K562 (cell line): ENCODE data around the gene MAGI2. TPM values are rescaled to one million over a fixed set of nuclear protein-coding genes. Genes with fewer than 3 reads are reported as not detected.

Experiments used
- ATAC-seq: fragments of 200-7000 bp; cut with Tn5 transposase; 3 replicates; pipeline ENCODE4 v1.9.1; 2020; ENCODE audit warnings: moderate library complexity
- BruUV-seq: library from RNA; stranded (reverse); fragments of 400-500 nt; replicated peaks from 2 replicates; lab custom pipeline; 2021; lab: Mats Ljungman, UMichigan
- CTCF ChIA-PET: fragments of 300-600 bp; formaldehyde crosslinking; extraction: SDS; loops from one replicate; lab custom pipeline; 2021; ENCODE audit warnings: low intra/inter-chr PET ratio; lab: Yijun Ruan, JAX
- POLR2A ChIA-PET: fragments of 300-600, 350-650 bp; sonication (Branson Sonifier 250); formaldehyde crosslinking; extraction: SDS; loops from one replicate; lab custom pipeline; 2021; ENCODE audit warnings: antibody characterized with exemption, inconsistent platforms; lab: Yijun Ruan, JAX
- DNase-seq, 4 experiments: peaks; one replicate each; pipeline versions ENCODE4 v3.0.0 to v3.0.0-alpha.2; 2011 to 2018; ENCODE audit warnings: low spot score in 3 of 4, mixed read lengths in 3 of 4; ENCODE audit errors: extremely low read depth in 1 of 4
- FAIRE-seq: peaks from 2 replicates; lab custom pipeline; 2011; peaks lifted over from hg19 to GRCh38; lab: Jason Lieb, UNC
- H2AFZ ChIP-seq: 2 replicates; pipeline ENCODE4 v1.6.0; 2011; ENCODE audit warnings: low read depth, low read length, control low read depth, inconsistent platforms
- H3K27ac ChIP-seq: fragments of 200-600 bp; 3 replicates; pipeline ENCODE4 v1.8.0; 2011; ENCODE audit warnings: low read depth, mild to moderate bottlenecking, control low read depth, inconsistent platforms, low read length, moderate library complexity, mixed read lengths; ENCODE audit errors: extremely low read depth
- H3K27me3 ChIP-seq, 2 experiments: fragments of 300-600 bp in 1 of 2; 2 replicates in 1 of 2; 3 replicates in 1 of 2; pipeline versions ENCODE4 v1.6.0 to v1.8.0; 2011; ENCODE audit warnings: inconsistent platforms in 2 of 2, low read length in 2 of 2, mild to moderate bottlenecking in 1 of 2, mixed read lengths in 1 of 2, moderate library complexity in 1 of 2; ENCODE audit not compliant: control insufficient read depth in 2 of 2, insufficient read depth in 2 of 2
- H3K36me3 ChIP-seq: fragments of 300-600 bp; 3 replicates; pipeline ENCODE4 v1.8.0; 2011; ENCODE audit warnings: mild to moderate bottlenecking, low read length, inconsistent platforms; ENCODE audit not compliant: control insufficient read depth, insufficient read depth
- H3K4me1 ChIP-seq, 2 experiments: fragments of 200-600 bp in 1 of 2; replicated peaks in 1 of 2; 2 replicates in 1 of 2; 3 replicates in 1 of 2; pipeline versions ENCODE4 v1.5.1 to v1.8.0; 2011; ENCODE audit warnings: inconsistent platforms in 2 of 2, low read length in 2 of 2, mild to moderate bottlenecking in 1 of 2, mixed read lengths in 1 of 2, moderate library complexity in 1 of 2; ENCODE audit not compliant: control insufficient read depth in 2 of 2, insufficient read depth in 2 of 2
- H3K4me2 ChIP-seq: 2 replicates; pipeline ENCODE4 v1.6.1; 2011; ENCODE audit warnings: low read length, control low read depth, inconsistent platforms, mixed read lengths; ENCODE audit not compliant: insufficient read depth
- H3K4me3 ChIP-seq: fragments of 200-600 bp; sonication (generic), shearing (Covaris generic); 2 replicates; pipeline ENCODE4 v1.5.1; 2016; ENCODE audit warnings: control low read depth, inconsistent platforms
- H3K79me2 ChIP-seq: fragments of 200-600 bp; 3 replicates; pipeline ENCODE4 v1.8.0; 2011; ENCODE audit warnings: low read length, inconsistent platforms; ENCODE audit not compliant: control insufficient read depth, insufficient read depth
- H3K9ac ChIP-seq, 2 experiments: 2 replicates each; pipeline versions ENCODE4 v1.6.0 to v1.6.1; 2011; ENCODE audit warnings: low read depth in 2 of 2, low read length in 2 of 2, control low read depth in 1 of 2, inconsistent platforms in 1 of 2, mild to moderate bottlenecking in 1 of 2, mixed read lengths in 1 of 2; ENCODE audit not compliant: insufficient read depth in 1 of 2
- H3K9me1 ChIP-seq: one replicate; pipeline ENCODE4 v1.6.0; 2011; ENCODE audit warnings: inconsistent platforms, mild to moderate bottlenecking, low read length, moderate library complexity; ENCODE audit not compliant: control insufficient read depth, insufficient read depth
- H3K9me3 ChIP-seq: replicated peaks from 2 replicates; pipeline ENCODE4 v1.5.1; 2011; ENCODE audit warnings: low read depth, low read length, inconsistent platforms; ENCODE audit not compliant: control insufficient read depth, insufficient read depth
- H4K20me1 ChIP-seq: replicated peaks from 2 replicates; pipeline ENCODE4 v1.6.1; 2011; ENCODE audit warnings: low read length, inconsistent platforms, mixed read lengths; ENCODE audit not compliant: control insufficient read depth, insufficient read depth
- ARID4B ChIP-seq: sonication (generic); formaldehyde crosslinking; IDR thresholded peaks from 2 replicates; pipeline ENCODE4 v1.8.0; 2022; ENCODE audit warnings: mild to moderate bottlenecking, missing genetic modification reagents
- CBX5 ChIP-seq: IDR thresholded peaks from 2 replicates; pipeline ENCODE4 v1.6.1; 2014; ENCODE audit warnings: low read depth, borderline replicate concordance
- DLX4 ChIP-seq: fragments of 250-450 bp; sonication (Bioruptor Pico); IDR thresholded peaks from 2 replicates; pipeline ENCODE4 v1.6.1; 2021; ENCODE audit warnings: mild to moderate bottlenecking
- HIVEP1 ChIP-seq: fragments of 250-450 bp; sonication (Bioruptor Pico); IDR thresholded peaks from 2 replicates; pipeline ENCODE4 v1.4.0; 2020; ENCODE audit warnings: mild to moderate bottlenecking
- HNRNPH1 ChIP-seq: fragments of 200-400 bp; formaldehyde crosslinking; optimal IDR thresholded peaks from 2 replicates; pipeline ENCODE3; 2017; ENCODE audit warnings: low read depth, mild to moderate bottlenecking, low read length, moderate library complexity
- MLLT1 ChIP-seq, 2 experiments: fragments of 450-650 bp; IDR thresholded peaks; 2 replicates each; pipeline ENCODE4 v1.6.1; 2016
- THAP12 ChIP-seq: fragments of 250-450 bp; sonication (Bioruptor Pico); IDR thresholded peaks from 2 replicates; pipeline ENCODE4 v1.9.0; 2021; ENCODE audit warnings: mild to moderate bottlenecking, inconsistent platforms
- XRCC4 ChIP-seq: IDR thresholded peaks from one replicate; pipeline ENCODE4 v1.6.1; 2011; ENCODE audit not compliant: insufficient read depth, insufficient read length; ENCODE audit errors: extremely low read depth
- ZBED1 ChIP-seq: IDR thresholded peaks from 2 replicates; pipeline ENCODE4 v1.6.1; 2014
- WGBS: fragments of 100-300 bp; shearing (Covaris generic); methylation state at CpG from one replicate; pipeline ENCODE4 v1.1.6; 2016; ENCODE audit warnings: low coverage, mixed read lengths; ENCODE audit not compliant: insufficient coverage; ENCODE audit errors: missing lambda C conversion rate; 5-methylcytosine and 5-hydroxymethylcytosine counted together
- in situ Hi-C: fragments of 300-500 bp; cut with MboI; formaldehyde crosslinking; loops from 4 replicates; pipeline ENCODE4 v1.15.0; 2018; ENCODE audit warnings: inconsistent platforms, mixed read lengths
- intact Hi-C: fragments of 100-400 bp; cut with micrococcal nuclease; formaldehyde crosslinking; loops from 2 replicates; pipeline ENCODE4 v1.14.2; 2022
- polyA plus RNA-seq, 8 experiments: library from polyadenylated mRNA; depleted of rRNA in 4 of 8; stranded (reverse) in 5 of 8; unstranded in 3 of 8; fragments of >200 nt; fragmentation: Nextera tagmentation in 2 of 8; fragmentation: Illumina TruSeq in 1 of 8; extraction: Ambion mirVana in 2 of 8; extraction: Trizol in 1 of 8; gene quantifications; 2 replicates each; pipeline versions ENCODE4 v1.2.1 to v1.2.3, GENCODE V29; 2011 to 2014; ENCODE audit warnings: inconsistent platforms in 1 of 8, missing spikeins in 1 of 8
- total RNA-seq, 7 experiments: library from RNA; depleted of rRNA in 6 of 7; stranded (reverse); fragments of >200 nt in 6 of 7; fragmentation: Illumina TruSeq in 2 of 7; extraction: Trizol in 2 of 7; gene quantifications; 2 replicates each; pipeline versions ENCODE4 v1.2.1 to v1.2.3, GENCODE V29; 2011 to 2021; ENCODE audit warnings: low replicate concordance in 1 of 7

Gene MAGI2
- total and polyA plus RNA-seq, 9 of the 15 experiments (the other 6 are each of a cell fraction or from before 2014, with no cell fraction given), result 0.27 to 1.4 (median 0.70) TPM

- ATAC-seq (no peak), DNase-seq (no peak), FAIRE-seq (no peak)
- POLR2A ChIA-PET, result no interaction called here
- CTCF ChIA-PET, result no interaction called here
- H3K9ac ChIP-seq, result no peak overlapping the region
- H3K4me2 ChIP-seq, result no peak overlapping the region
- no TSS peak for BruUV-seq
- intact Hi-C loops (no loop called here), in situ Hi-C loops (no loop called here)
- H3K9me3 ChIP-seq, result no peaks in the 10 kb centered on the region
- H3K27me3 ChIP-seq, result no peaks in the 10 kb centered on the region; a peak in 1 of 5 replicates
- no peaks in the 10 kb centered on the region for H3K36me3 ChIP-seq
- 0% methylated on average over 3 of the region's 3 CpGs for WGBS
- H3K4me3 ChIP-seq, result no peak overlapping the region
- H3K9me1 ChIP-seq, result no peaks in the 10 kb centered on the region
- H4K20me1 ChIP-seq, result no peaks in the 10 kb centered on the region
- H3K27ac ChIP-seq, result no peak overlapping the region
- no peaks in the 10 kb centered on the region for H3K4me1 ChIP-seq
- H3K79me2 ChIP-seq, result no peaks in the 10 kb centered on the region
- H2AFZ ChIP-seq, result no peak overlapping the region
- no peak for TF ChIP-seq ZBED1
- TF ChIP-seq ARID4B, result no peak
- no peak for TF ChIP-seq CBX5
- TF ChIP-seq HIVEP1 (CRISPR knock-in tag), result no peak
- no peak for TF ChIP-seq HNRNPH1
- no peak for TF ChIP-seq THAP12 (CRISPR knock-in tag)
- TF ChIP-seq DLX4 (CRISPR knock-in tag), result no peak
- TF ChIP-seq MLLT1 (IDR thresholded peaks at IDR 0.05), result no peak
- TF ChIP-seq XRCC4, result no peak
Observed at GRCh38 chr7:78118470-78118869, 1335.0 kb downstream of the MAGI2 start.
